Subcutaneous abdominal adipose tissue (tissue), 5 donors: ENCODE measurements around the gene TRHDE.

Experiments used
- H3K27ac ChIP-seq: one replicate; pipeline ENCODE4 v1.7.0; 2013; ENCODE audit warnings: low read depth, mild to moderate bottlenecking, inconsistent platforms, low read length, moderate library complexity
- H3K27me3 ChIP-seq, 5 donors: one replicate each; pipeline ENCODE4 v1.7.0; 2013; ENCODE audit warnings: low read length in 5 of 5, inconsistent platforms in 1 of 5; ENCODE audit not compliant: control insufficient read depth in 5 of 5, insufficient read depth in 4 of 5
- H3K36me3 ChIP-seq, 5 donors: one replicate each; pipeline ENCODE4 v1.7.0; 2013; ENCODE audit warnings: low read length in 5 of 5; ENCODE audit not compliant: control insufficient read depth in 5 of 5, insufficient read depth in 5 of 5
- H3K4me1 ChIP-seq, 5 donors: one replicate each; pipeline ENCODE4 v1.7.0; 2013; ENCODE audit warnings: low read length in 5 of 5, mild to moderate bottlenecking in 3 of 5, moderate library complexity in 1 of 5; ENCODE audit not compliant: control insufficient read depth in 5 of 5, insufficient read depth in 5 of 5
- H3K4me3 ChIP-seq, 5 donors: one replicate each; pipeline ENCODE4 v1.7.0; 2013; ENCODE audit warnings: low read length in 5 of 5, low read depth in 1 of 5
- H3K9ac ChIP-seq, 5 donors: one replicate each; pipeline ENCODE4 v1.7.0; 2013; ENCODE audit warnings: low read length in 5 of 5, mild to moderate bottlenecking in 4 of 5, moderate library complexity in 3 of 5
- H3K9me3 ChIP-seq, 5 donors: one replicate each; pipeline ENCODE4 v1.7.0; 2013; ENCODE audit warnings: low read length in 5 of 5; ENCODE audit not compliant: control insufficient read depth in 5 of 5
- donor health status: healthy.
- donor health status: healthy.
- donor health status: healthy.
- donor health status: healthy.
- donor health status: healthy.

Gene TRHDE

GRCh38 chr12:72256725-72257124, 15.4 kb upstream of the TRHDE start:
- no peaks in the 10 kb centered on the region for H3K27me3 ChIP-seq
- H3K9ac ChIP-seq: no peak overlapping the region
- no peaks in the 10 kb centered on the region for H3K9me3 ChIP-seq
- H3K4me3 ChIP-seq: no peak overlapping the region
- H3K4me1 ChIP-seq: peaks cover 0 to 16% (median 0%) of the 10 kb centered on the region in 5 donors
- no peak overlapping the region for H3K27ac ChIP-seq
- H3K36me3 ChIP-seq: peaks cover 4 to 53% (median 34%) of the 10 kb centered on the region in 5 donors

- no peaks in the 10 kb centered on the region for H3K27me3 ChIP-seq
- H3K4me1 ChIP-seq: peaks cover 0 to 59% (median 6%) of the 10 kb centered on the region in 5 donors
- peak overlapping the region in 1 of 5 donors; percentile 17 for H3K9ac ChIP-seq
- H3K4me3 ChIP-seq: no peak overlapping the region
- H3K27ac ChIP-seq: no peak overlapping the region
- H3K9me3 ChIP-seq: no peaks in the 10 kb centered on the region
- H3K36me3 ChIP-seq: peaks cover 7 to 49% (median 22%) of the 10 kb centered on the region in 5 donors
These were observed 10.3 kb upstream of the TRHDE start for GRCh38 chr12:72261885-72262284.

GRCh38 chr12:72264548-72265175, 7.5 kb upstream of the TRHDE start:
- no peak overlapping the region for H3K4me3 ChIP-seq
- H3K9ac ChIP-seq: peak overlapping the region in 2 of 5 donors; percentile 62 to 69
- no peaks in the 10 kb centered on the region for H3K9me3 ChIP-seq
- peaks cover 0 to 3% (median 0%) of the 10 kb centered on the region in 5 donors for H3K27me3 ChIP-seq
- H3K36me3 ChIP-seq: peaks cover 7 to 39% (median 16%) of the 10 kb centered on the region in 5 donors
- H3K4me1 ChIP-seq: peaks cover 0 to 82% (median 6%) of the 10 kb centered on the region in 5 donors
- no peak overlapping the region for H3K27ac ChIP-seq

- H3K9ac ChIP-seq: peak overlapping the region in 3 of 5 donors; percentile 20 to 93 (median 88)
- H3K4me1 ChIP-seq: peaks cover 0 to 72% (median 25%) of the 10 kb centered on the region in 5 donors
- H3K4me3 ChIP-seq: peak overlapping the region; percentile 29 to 59 (median 51)
- H3K27me3 ChIP-seq: peaks cover 0 to 10% (median 2%) of the 10 kb centered on the region in 5 donors
- H3K9me3 ChIP-seq: no peaks in the 10 kb centered on the region
- peak overlapping the region; percentile 93 for H3K27ac ChIP-seq
- H3K36me3 ChIP-seq: peaks cover 0 to 24% (median 5%) of the 10 kb centered on the region in 5 donors
These were observed 4.2 kb upstream of the TRHDE start for GRCh38 chr12:72267974-72268373.

GRCh38 chr12:72268386-72268785, 3.8 kb upstream of the TRHDE start:
- peaks cover 0 to 20% (median under 1%) of the 10 kb centered on the region in 5 donors for H3K36me3 ChIP-seq
- peaks cover 0 to 14% (median 4%) of the 10 kb centered on the region in 5 donors for H3K27me3 ChIP-seq
- peak overlapping the region; percentile 29 to 59 (median 51) for H3K4me3 ChIP-seq
- H3K4me1 ChIP-seq: peaks cover 0 to 68% (median 30%) of the 10 kb centered on the region in 5 donors
- peak overlapping the region; percentile 20 to 93 (median 66) for H3K9ac ChIP-seq
- H3K27ac ChIP-seq: peak overlapping the region; percentile 93
- no peaks in the 10 kb centered on the region for H3K9me3 ChIP-seq

GRCh38 chr12:72269491-72269890, 2.7 kb upstream of the TRHDE start:
- peaks cover 0 to 23% (median 7%) of the 10 kb centered on the region in 5 donors for H3K27me3 ChIP-seq
- peak overlapping the region; percentile 21 to 93 (median 81) for H3K9ac ChIP-seq
- peaks cover 0 to 62% (median 41%) of the 10 kb centered on the region in 5 donors for H3K4me1 ChIP-seq
- H3K36me3 ChIP-seq: peaks cover 0 to 9% (median 0%) of the 10 kb centered on the region in 5 donors
- H3K4me3 ChIP-seq: peak overlapping the region; percentile 71 to 99 (median 86)
- H3K9me3 ChIP-seq: no peaks in the 10 kb centered on the region
- peak overlapping the region; percentile 93 for H3K27ac ChIP-seq

GRCh38 chr12:72270246-72270645, 1.9 kb upstream of the TRHDE start:
- Histone ChIP-seq H3K36me3 (peaks cover 0 to 9% (median 0%) of the 10 kb centered on the region in 5 donors), H3K4me3 (peak overlapping the region; percentile 71 to 99 (median 86)), H3K27ac (peak overlapping the region; percentile 93), H3K4me1 (peaks cover 0 to 61% (median 42%) of the 10 kb centered on the region in 5 donors), H3K9me3 (no peaks in the 10 kb centered on the region), H3K27me3 (peaks cover 0 to 24% (median 7%) of the 10 kb centered on the region in 5 donors), H3K9ac (peak overlapping the region; percentile 21 to 93 (median 81))

- Histone ChIP-seq H3K36me3 (peaks cover 0 to 9% (median 0%) of the 10 kb centered on the region in 5 donors), H3K4me3 (peak overlapping the region; percentile 71 to 99 (median 86)), H3K4me1 (peaks cover 0 to 56% (median 41%) of the 10 kb centered on the region in 5 donors), H3K9ac (peak overlapping the region; percentile 56 to 93 (median 81)), H3K27ac (peak overlapping the region; percentile 93), H3K9me3 (no peaks in the 10 kb centered on the region), H3K27me3 (peaks cover 0 to 24% (median 7%) of the 10 kb centered on the region in 5 donors)
These were observed 1.2 kb upstream of the TRHDE start for GRCh38 chr12:72270961-72271360.

GRCh38 chr12:72271451-72272090, 599 bp upstream of the TRHDE start:
- peaks cover 0 to 24% (median 7%) of the 10 kb centered on the region in 5 donors for H3K27me3 ChIP-seq
- H3K36me3 ChIP-seq: peaks cover 0 to 6% (median 0%) of the 10 kb centered on the region in 5 donors
- peak overlapping the region; percentile 56 to 93 (median 81) for H3K9ac ChIP-seq
- peak overlapping the region; percentile 93 for H3K27ac ChIP-seq
- H3K4me1 ChIP-seq: peaks cover 0 to 51% (median 38%) of the 10 kb centered on the region in 5 donors
- no peaks in the 10 kb centered on the region for H3K9me3 ChIP-seq
- H3K4me3 ChIP-seq: peak overlapping the region; percentile 71 to 99 (median 86)
